CD4-positive, alpha-beta memory T cell (primary cell): ENCODE measurements around the gene OPCML. TPM values are rescaled to one million over a fixed set of nuclear protein-coding genes. Genes with fewer than 3 reads are reported as not detected.

Source experiments
- CTCF ChIA-PET: fragments of 350-600 bp; sonication (Branson Sonifier 250); formaldehyde crosslinking; loops from one replicate; lab custom pipeline; 2021; ENCODE audit warnings: inconsistent platforms; ENCODE audit not compliant: partially characterized antibody; lab: Charles Lee
- POLR2A ChIA-PET: fragments of 350-600 bp; sonication (Branson Sonifier 250); formaldehyde crosslinking; loops from one replicate; lab custom pipeline; 2021; ENCODE audit not compliant: partially characterized antibody; lab: Charles Lee
- DNase-seq, 5 donors: peaks; one replicate each; pipeline versions ENCODE4 v3.0.0 to v3.0.0-alpha.2; 2020 to 2022; ENCODE audit warnings: mixed read lengths in 1 of 5
- H3K27ac ChIP-seq: one replicate; pipeline ENCODE4 v1.7.0; 2013; ENCODE audit warnings: low read depth, low read length
- H3K27me3 ChIP-seq: 2 replicates; pipeline ENCODE4 v1.7.0; 2013; ENCODE audit warnings: mild to moderate bottlenecking, low read length, moderate library complexity; ENCODE audit not compliant: insufficient read depth
- H3K36me3 ChIP-seq: 2 replicates; pipeline ENCODE4 v1.7.0; 2013; ENCODE audit warnings: mild to moderate bottlenecking, low read length, moderate library complexity; ENCODE audit not compliant: insufficient read depth
- H3K4me1 ChIP-seq: 2 replicates; pipeline ENCODE4 v1.7.0; 2013; ENCODE audit warnings: mild to moderate bottlenecking, low read length, moderate library complexity; ENCODE audit not compliant: insufficient read depth
- H3K4me3 ChIP-seq, 2 donors: one replicate each; pipeline ENCODE4 v1.7.0; 2013; ENCODE audit warnings: low read length in 2 of 2, mild to moderate bottlenecking in 1 of 2
- H3K9me3 ChIP-seq, 2 donors: one replicate each; pipeline ENCODE4 v1.7.0; 2013; ENCODE audit warnings: low read length in 2 of 2, control low read depth in 1 of 2; ENCODE audit not compliant: control insufficient read depth in 1 of 2
- H3K27ac Mint-ChIP-seq, 7 donors: one replicate each; pipeline ENCODE4 v1.8.0; 2020 to 2021; ENCODE audit warnings: mixed read lengths in 7 of 7, mild to moderate bottlenecking in 6 of 7, inconsistent platforms in 3 of 7, moderate library complexity in 3 of 7
- H3K27me3 Mint-ChIP-seq, 2 donors: one replicate each; pipeline ENCODE4 v1.8.0; 2020 to 2021; ENCODE audit warnings: mixed read lengths in 2 of 2
- H3K36me3 Mint-ChIP-seq, 2 donors: one replicate each; pipeline ENCODE4 v1.8.0; 2020 to 2021; ENCODE audit warnings: mixed read lengths in 2 of 2, inconsistent platforms in 1 of 2, mild to moderate bottlenecking in 1 of 2
- H3K4me1 Mint-ChIP-seq, 4 donors: one replicate each; pipeline ENCODE4 v1.8.0; 2020 to 2021; ENCODE audit warnings: mixed read lengths in 4 of 4, mild to moderate bottlenecking in 1 of 4
- H3K4me3 Mint-ChIP-seq, 8 donors: one replicate each; pipeline ENCODE4 v1.8.0; 2020 to 2021; ENCODE audit warnings: mixed read lengths in 8 of 8, mild to moderate bottlenecking in 7 of 8, moderate library complexity in 6 of 8, inconsistent platforms in 3 of 8
- H3K9me3 Mint-ChIP-seq, 8 donors: one replicate each; pipeline ENCODE4 v1.8.0; 2020 to 2021; ENCODE audit warnings: mixed read lengths in 8 of 8, mild to moderate bottlenecking in 5 of 8, inconsistent platforms in 3 of 8, moderate library complexity in 1 of 8
- intact Hi-C: fragments of 100-400 bp; cut with micrococcal nuclease; formaldehyde crosslinking; loops from one replicate; pipeline ENCODE4 v1.15.1; 2023
- polyA plus RNA-seq, 2 donors: library from polyadenylated mRNA; unstranded; fragments of 300-500 nt; fragmentation: Illumina TruSeq; gene quantifications; one replicate each; pipeline ENCODE4 v1.2.3, GENCODE V29; 2021
- total RNA-seq, 2 experiments: library from RNA; stranded (reverse); gene quantifications; one replicate each; pipeline ENCODE4 v1.2.3, GENCODE V29; 2021

The OPCML gene
- total and polyA plus RNA-seq, 4 experiments from 2014 or later, result not detected

GRCh38 chr11:132818951-132819350 is 713.4 kb downstream of the OPCML start:
- Mint-ChIP-seq H3K4me1 (no peaks in the 10 kb centered on the region), H3K27ac (no peak overlapping the region), H3K4me3 (no peak overlapping the region), H3K36me3 (no peaks in the 10 kb centered on the region), H3K9me3 (peaks cover 0 to 2% (median 0%) of the 10 kb centered on the region in 8 donors), H3K27me3 (peaks cover 0 to 1% of the 10 kb centered on the region in 2 donors)
- no peak for DNase-seq
- ChIA-PET CTCF (no interaction called here), POLR2A (no interaction called here)
- Histone ChIP-seq H3K9me3 (peaks cover 0 to 4% of the 10 kb centered on the region in 2 donors), H3K4me1 (no peaks in the 10 kb centered on the region), H3K27ac (no peak overlapping the region), H3K36me3 (no peaks in the 10 kb centered on the region), H3K4me3 (no peak overlapping the region), H3K27me3 (no peaks in the 10 kb centered on the region)
- intact Hi-C loops, result no loop called here

GRCh38 chr11:132817387-132817786 is 714.9 kb downstream of the OPCML start:
- H3K4me3 Mint-ChIP-seq, result no peak overlapping the region
- no peaks in the 10 kb centered on the region for H3K27me3 ChIP-seq
- peaks cover 0 to 1% of the 10 kb centered on the region in 2 donors for H3K27me3 Mint-ChIP-seq
- H3K36me3 Mint-ChIP-seq, result no peaks in the 10 kb centered on the region
- H3K4me3 ChIP-seq, result no peak overlapping the region
- H3K9me3 ChIP-seq, result peaks cover 0 to 4% of the 10 kb centered on the region in 2 donors
- peaks cover 0 to 2% (median 0%) of the 10 kb centered on the region in 8 donors for H3K9me3 Mint-ChIP-seq
- H3K27ac Mint-ChIP-seq, result no peak overlapping the region
- POLR2A ChIA-PET, result no interaction called here
- no peak for DNase-seq
- no peaks in the 10 kb centered on the region for H3K36me3 ChIP-seq
- CTCF ChIA-PET, result no interaction called here
- no peak overlapping the region for H3K27ac ChIP-seq
- H3K4me1 Mint-ChIP-seq, result no peaks in the 10 kb centered on the region
- intact Hi-C loops, result no loop called here
- H3K4me1 ChIP-seq, result no peaks in the 10 kb centered on the region

GRCh38 chr11:132814410-132814809 is 717.9 kb downstream of the OPCML start:
- Histone ChIP-seq H3K4me1 (no peaks in the 10 kb centered on the region), H3K36me3 (no peaks in the 10 kb centered on the region), H3K27me3 (no peaks in the 10 kb centered on the region), H3K4me3 (no peak overlapping the region), H3K27ac (no peak overlapping the region), H3K9me3 (no peaks in the 10 kb centered on the region)
- intact Hi-C loops, result no loop called here
- H3K4me1 Mint-ChIP-seq, result no peaks in the 10 kb centered on the region
- DNase-seq, result no peak
- H3K27ac Mint-ChIP-seq, result no peak overlapping the region
- H3K36me3 Mint-ChIP-seq, result no peaks in the 10 kb centered on the region
- POLR2A ChIA-PET, result no interaction called here
- H3K9me3 Mint-ChIP-seq, result peaks cover 0 to 2% (median 0%) of the 10 kb centered on the region in 8 donors
- no peak overlapping the region for H3K4me3 Mint-ChIP-seq
- H3K27me3 Mint-ChIP-seq, result peaks cover 0 to 3% of the 10 kb centered on the region in 2 donors
- CTCF ChIA-PET, result no interaction called here

- Mint-ChIP-seq H3K36me3 (no peaks in the 10 kb centered on the region), H3K27ac (no peak overlapping the region), H3K4me1 (no peaks in the 10 kb centered on the region), H3K27me3 (peaks cover 0 to 3% of the 10 kb centered on the region in 2 donors), H3K4me3 (no peak overlapping the region), H3K9me3 (peaks cover 0 to 4% (median 0%) of the 10 kb centered on the region in 8 donors)
- H3K9me3 ChIP-seq, result no peaks in the 10 kb centered on the region
- no peak overlapping the region for H3K27ac ChIP-seq
- intact Hi-C loops, result no loop called here
- ChIA-PET CTCF (no interaction called here), POLR2A (no interaction called here)
- no peaks in the 10 kb centered on the region for H3K4me1 ChIP-seq
- DNase-seq, result no peak
- no peaks in the 10 kb centered on the region for H3K36me3 ChIP-seq
- H3K27me3 ChIP-seq, result no peaks in the 10 kb centered on the region
- H3K4me3 ChIP-seq, result no peak overlapping the region
Observed at GRCh38 chr11:132811649-132812048, 720.7 kb downstream of the OPCML start.

- Histone ChIP-seq H3K4me3 (no peak overlapping the region), H3K36me3 (no peaks in the 10 kb centered on the region), H3K27ac (no peak overlapping the region), H3K27me3 (no peaks in the 10 kb centered on the region), H3K4me1 (no peaks in the 10 kb centered on the region), H3K9me3 (no peaks in the 10 kb centered on the region)
- Mint-ChIP-seq H3K9me3 (peaks cover 0 to 8% (median 0%) of the 10 kb centered on the region in 8 donors), H3K27me3 (peaks cover 0 to 1% of the 10 kb centered on the region in 2 donors), H3K4me3 (no peak overlapping the region), H3K4me1 (no peaks in the 10 kb centered on the region), H3K36me3 (no peaks in the 10 kb centered on the region), H3K27ac (no peak overlapping the region)
- ChIA-PET CTCF (no interaction called here), POLR2A (no interaction called here)
- no peak for DNase-seq
- intact Hi-C loops, result no loop called here
Observed at GRCh38 chr11:132809070-132809469, 723.2 kb downstream of the OPCML start.

- Histone ChIP-seq H3K36me3 (no peaks in the 10 kb centered on the region), H3K27me3 (no peaks in the 10 kb centered on the region), H3K4me1 (no peaks in the 10 kb centered on the region), H3K9me3 (no peaks in the 10 kb centered on the region), H3K27ac (no peak overlapping the region), H3K4me3 (no peak overlapping the region)
- H3K27me3 Mint-ChIP-seq, result peaks cover 1 to 2% of the 10 kb centered on the region in 2 donors
- no peak overlapping the region for H3K27ac Mint-ChIP-seq
- intact Hi-C loops, result no loop called here
- H3K4me3 Mint-ChIP-seq, result no peak overlapping the region
- H3K4me1 Mint-ChIP-seq, result no peaks in the 10 kb centered on the region
- CTCF ChIA-PET, result interaction anchor here (1.7 kb wide), 1 partner anchor 9 kb away, joined by 4 read pairs; no protein-coding TSS in a partner anchor
- DNase-seq, result no peak
- no peaks in the 10 kb centered on the region for H3K36me3 Mint-ChIP-seq
- H3K9me3 Mint-ChIP-seq, result peaks cover 0 to 10% (median under 1%) of the 10 kb centered on the region in 8 donors
- POLR2A ChIA-PET, result no interaction called here
Observed at GRCh38 chr11:132804258-132804657, 728.0 kb downstream of the OPCML start.

GRCh38 chr11:132803436-132803835 is 728.9 kb downstream of the OPCML start:
- Mint-ChIP-seq H3K4me1 (no peaks in the 10 kb centered on the region), H3K27ac (no peak overlapping the region), H3K9me3 (peaks cover 0 to 10% (median under 1%) of the 10 kb centered on the region in 8 donors), H3K27me3 (peaks cover 1 to 4% of the 10 kb centered on the region in 2 donors), H3K36me3 (no peaks in the 10 kb centered on the region), H3K4me3 (no peak overlapping the region)
- Histone ChIP-seq H3K27ac (no peak overlapping the region), H3K27me3 (no peaks in the 10 kb centered on the region), H3K4me1 (no peaks in the 10 kb centered on the region), H3K9me3 (no peaks in the 10 kb centered on the region), H3K36me3 (no peaks in the 10 kb centered on the region), H3K4me3 (no peak overlapping the region)
- POLR2A ChIA-PET, result no interaction called here
- CTCF ChIA-PET, result interaction anchor here (1.7 kb wide), 1 partner anchor 8 kb away, joined by 4 read pairs; no protein-coding TSS in a partner anchor
- no peak for DNase-seq
- intact Hi-C loops, result no loop called here
